Esophagus muscularis mucosa (tissue), 4 donors: ENCODE data around the gene AHCYL2.

Source experiments
- CTCF ChIP-seq, 3 experiments: fragments of 200-600 bp in 2 of 3; fragments of 450-650 bp in 1 of 3; sonication (generic) in 2 of 3; IDR thresholded peaks; one replicate each; pipeline ENCODE4 v1.5.1; 2017 to 2019; ENCODE audit warnings: antibody characterized with exemption in 3 of 3, mild to moderate bottlenecking in 2 of 3, moderate library complexity in 1 of 3
- EP300 ChIP-seq: sonication (generic); formaldehyde crosslinking; IDR thresholded peaks from one replicate; pipeline ENCODE4 v1.6.1; 2017; ENCODE audit warnings: antibody characterized with exemption
- POLR2A ChIP-seq: fragments of 450-650 bp; IDR thresholded peaks from one replicate; pipeline ENCODE4 v1.6.1; 2017; ENCODE audit warnings: antibody characterized with exemption, moderate library complexity, mild to moderate bottlenecking, low read depth
- POLR2AphosphoS5 ChIP-seq, 2 donors: sonication (generic); formaldehyde crosslinking; IDR thresholded peaks; one replicate each; pipeline ENCODE4 v1.6.1; 2017; ENCODE audit warnings: antibody characterized with exemption in 2 of 2

- TF ChIP-seq CTCF (IDR thresholded peaks at IDR 0.05) (no peak), POLR2A (no peak), POLR2AphosphoS5 (IDR thresholded peaks at IDR 0.05) (no peak), EP300 (no peak)
Observed at GRCh38 chr7:129245533-129245932, 20.7 kb downstream of the AHCYL2 start.
